Mucosa of stomach (tissue), 1 donor: ENCODE measurements around the gene SP9.

ENCODE experiments used
- H3K27me3 ChIP-seq: one replicate; pipeline ENCODE4 v1.7.0; 2013; ENCODE audit warnings: mild to moderate bottlenecking, low read length; ENCODE audit not compliant: control insufficient read depth, insufficient read depth
- H3K36me3 ChIP-seq: one replicate; pipeline ENCODE4 v1.7.0; 2013; ENCODE audit warnings: low read length; ENCODE audit not compliant: control insufficient read depth, insufficient read depth
- H3K4me1 ChIP-seq: one replicate; pipeline ENCODE4 v1.7.0; 2013; ENCODE audit warnings: mild to moderate bottlenecking, low read length; ENCODE audit not compliant: control insufficient read depth, insufficient read depth
- H3K4me3 ChIP-seq: one replicate; pipeline ENCODE4 v1.7.0; 2013; ENCODE audit warnings: low read length
- H3K9ac ChIP-seq: one replicate; pipeline ENCODE4 v1.7.0; 2013; ENCODE audit warnings: mild to moderate bottlenecking, low read length, moderate library complexity
- H3K9me3 ChIP-seq: one replicate; pipeline ENCODE4 v1.7.0; 2013; ENCODE audit warnings: mild to moderate bottlenecking, low read length, moderate library complexity; ENCODE audit not compliant: control insufficient read depth
- donor health status: Pancreatic carcinoma.

The SP9 gene

DNA sequence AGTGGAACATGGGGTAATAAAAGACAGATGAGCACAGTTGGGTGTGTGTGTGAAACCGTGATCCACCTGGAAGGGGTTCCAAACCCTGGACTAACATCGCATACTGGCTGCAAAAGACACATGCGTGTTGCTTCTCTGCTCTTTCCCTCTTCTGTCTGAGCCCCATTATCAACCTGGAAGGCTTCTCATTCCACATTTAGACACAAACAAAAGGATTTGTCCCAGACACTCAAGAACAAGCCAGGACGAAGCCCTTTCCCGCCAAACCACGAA, 7.0 kb upstream of the SP9 start:
- H3K4me3 ChIP-seq, result no peak overlapping the region
- H3K4me1 ChIP-seq, result peaks cover 28% of the 10 kb centered on the region
- no peaks in the 10 kb centered on the region for H3K9me3 ChIP-seq
- no peaks in the 10 kb centered on the region for H3K36me3 ChIP-seq
- H3K9ac ChIP-seq, result no peak overlapping the region
- peaks cover 78% of the 10 kb centered on the region for H3K27me3 ChIP-seq

DNA sequence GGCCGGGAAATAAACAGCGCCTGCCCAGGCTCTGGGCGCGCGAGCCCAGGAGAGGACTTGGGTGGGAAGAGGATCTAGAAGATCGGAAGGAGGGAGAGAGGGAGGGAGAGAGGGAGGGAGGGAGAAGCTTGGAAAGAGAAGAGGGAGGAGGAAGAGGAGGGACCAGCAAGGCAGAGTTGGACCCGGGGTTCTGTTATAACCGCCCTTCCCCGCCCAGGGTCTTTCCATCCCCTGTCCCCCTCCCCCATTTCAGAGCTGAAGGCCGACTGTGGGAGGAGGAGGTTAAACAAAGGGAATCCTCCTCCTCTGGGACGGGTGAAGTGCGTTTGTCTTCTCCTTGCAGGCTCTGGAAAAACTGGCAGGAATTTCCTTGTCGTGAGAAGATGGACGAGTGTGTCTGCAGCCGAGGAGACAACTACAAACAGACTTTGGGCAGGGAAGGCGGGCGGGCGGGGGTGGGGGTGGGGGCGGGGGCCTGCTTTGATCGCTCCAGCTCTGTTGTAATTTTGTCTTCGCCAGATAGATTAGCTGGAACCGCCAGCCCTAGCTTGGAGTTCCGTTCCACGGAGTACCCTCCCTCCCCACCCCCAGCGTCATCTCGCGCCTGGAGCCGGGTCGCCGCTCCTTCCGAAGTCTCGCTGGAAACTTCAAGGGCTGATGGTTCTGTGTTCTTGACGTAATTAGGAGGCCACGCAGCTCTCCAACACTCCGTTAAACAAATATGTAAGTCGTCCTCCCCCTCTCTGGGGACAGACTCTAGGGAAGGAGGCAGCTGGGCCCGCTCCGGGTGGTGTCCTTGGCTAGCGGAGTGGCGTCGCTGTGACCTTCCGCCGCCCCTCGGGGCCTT, 6.4 kb upstream of the SP9 start:
- Histone ChIP-seq H3K9me3 (no peaks in the 10 kb centered on the region), H3K27me3 (peaks cover 84% of the 10 kb centered on the region), H3K4me1 (peaks cover 33% of the 10 kb centered on the region), H3K36me3 (no peaks in the 10 kb centered on the region), H3K9ac (no peak overlapping the region), H3K4me3 (no peak overlapping the region)

DNA sequence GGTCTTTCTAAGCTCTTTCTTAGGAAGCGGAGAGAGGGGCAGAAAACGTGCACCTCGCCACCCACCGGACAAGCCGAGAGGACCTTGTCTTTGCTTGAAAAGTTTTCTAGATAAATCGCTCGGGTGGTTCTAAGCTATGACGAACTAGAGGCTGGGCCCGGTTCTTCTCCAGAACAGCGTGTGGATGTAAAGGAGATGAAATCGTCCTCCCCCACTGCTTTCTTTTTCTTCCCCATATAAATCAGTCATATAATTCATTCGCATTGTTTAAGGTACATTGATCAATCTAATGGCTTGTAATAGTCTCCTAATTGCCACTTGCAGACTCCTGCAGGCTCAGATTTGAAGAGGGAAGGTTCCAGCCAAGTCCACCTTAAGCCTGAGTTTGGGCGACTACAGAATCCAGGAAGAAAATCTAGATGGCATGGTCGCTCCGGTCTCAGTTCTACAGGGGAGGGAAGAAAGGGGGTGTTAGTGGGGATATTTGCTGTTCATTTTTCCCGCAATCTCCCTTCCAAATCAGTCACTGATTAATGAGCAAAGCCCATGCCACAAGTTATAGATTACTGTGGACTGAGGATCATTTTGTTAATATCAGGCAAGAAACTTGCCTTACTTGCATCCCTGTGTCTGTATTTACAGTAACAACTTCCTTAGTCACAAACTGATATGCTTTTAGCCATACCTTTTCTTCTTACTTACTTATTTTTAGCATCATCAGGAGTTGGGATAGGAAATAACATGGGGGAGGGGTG, 5.6 kb upstream of the SP9 start:
- Histone ChIP-seq H3K36me3 (no peaks in the 10 kb centered on the region), H3K4me3 (no peak overlapping the region), H3K27me3 (peaks cover 92% of the 10 kb centered on the region), H3K4me1 (peaks cover 41% of the 10 kb centered on the region), H3K9ac (no peak overlapping the region), H3K9me3 (no peaks in the 10 kb centered on the region)

DNA sequence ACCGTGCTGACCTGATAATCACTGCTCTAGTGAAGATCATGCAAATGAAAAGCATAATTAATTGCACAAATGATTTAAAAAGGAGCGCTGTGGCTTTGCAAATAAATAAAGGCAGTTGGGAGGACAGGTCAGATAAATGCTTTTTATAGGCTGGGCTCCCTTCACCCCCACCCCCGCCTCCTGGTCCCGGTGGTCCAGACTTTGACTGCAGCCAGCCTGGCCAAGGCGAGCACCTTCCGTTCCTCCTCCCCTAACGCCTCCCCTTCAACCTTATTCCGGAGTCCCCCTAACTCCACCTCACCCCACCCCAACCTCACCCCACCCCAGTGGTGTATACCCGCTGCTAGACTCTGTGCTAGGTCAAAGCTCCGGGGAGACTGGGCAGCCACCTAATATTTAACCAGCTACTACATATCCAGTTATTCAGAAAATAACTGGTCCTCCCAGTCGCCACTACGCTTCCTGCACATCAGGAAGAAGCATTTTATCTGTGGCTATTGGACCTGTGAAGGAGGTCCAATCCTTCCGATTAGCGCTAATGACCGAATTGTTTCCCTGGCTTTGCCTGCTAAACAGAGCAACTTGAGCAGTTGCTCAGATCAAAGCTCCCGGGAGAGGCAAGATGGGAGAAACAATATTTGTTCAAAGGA, 3.7 kb upstream of the SP9 start:
- Histone ChIP-seq H3K9ac (no peak overlapping the region), H3K4me3 (no peak overlapping the region), H3K9me3 (no peaks in the 10 kb centered on the region), H3K27me3 (peaks cover 99% of the 10 kb centered on the region), H3K4me1 (peaks cover 55% of the 10 kb centered on the region), H3K36me3 (no peaks in the 10 kb centered on the region)

DNA sequence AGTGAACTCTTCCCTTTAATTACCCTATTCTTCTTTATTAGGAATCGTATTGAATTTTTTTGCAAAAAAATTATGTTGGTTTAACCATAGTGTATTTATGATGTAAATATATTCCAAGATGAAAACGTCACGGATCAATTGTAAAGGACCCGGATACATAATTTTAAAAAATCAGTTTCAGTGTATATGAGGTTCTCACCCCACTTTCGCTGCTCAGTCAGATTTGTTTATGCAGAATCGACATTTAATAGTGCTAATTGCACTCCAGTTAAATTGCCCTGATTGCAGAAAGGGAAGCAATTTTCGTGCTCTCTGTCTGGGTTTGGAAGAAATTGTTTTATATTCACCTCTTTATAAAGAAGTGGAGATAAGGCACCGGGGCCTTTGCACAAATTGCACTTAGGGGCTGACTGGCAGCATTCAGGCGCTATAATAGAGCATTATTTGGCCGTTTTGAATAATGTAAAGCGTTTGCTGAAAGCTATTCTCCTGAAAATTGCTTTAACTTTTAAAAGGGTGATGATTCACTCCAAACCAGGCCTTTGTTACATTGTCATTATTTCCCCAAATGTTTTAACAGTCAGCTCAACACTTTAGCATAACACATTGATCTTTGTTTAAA, 3.0 kb upstream of the SP9 start:
- H3K9ac ChIP-seq, result no peak overlapping the region
- no peak overlapping the region for H3K4me3 ChIP-seq
- H3K36me3 ChIP-seq, result no peaks in the 10 kb centered on the region
- H3K27me3 ChIP-seq, result peaks cover 99% of the 10 kb centered on the region
- no peaks in the 10 kb centered on the region for H3K9me3 ChIP-seq
- H3K4me1 ChIP-seq, result peaks cover 51% of the 10 kb centered on the region

DNA sequence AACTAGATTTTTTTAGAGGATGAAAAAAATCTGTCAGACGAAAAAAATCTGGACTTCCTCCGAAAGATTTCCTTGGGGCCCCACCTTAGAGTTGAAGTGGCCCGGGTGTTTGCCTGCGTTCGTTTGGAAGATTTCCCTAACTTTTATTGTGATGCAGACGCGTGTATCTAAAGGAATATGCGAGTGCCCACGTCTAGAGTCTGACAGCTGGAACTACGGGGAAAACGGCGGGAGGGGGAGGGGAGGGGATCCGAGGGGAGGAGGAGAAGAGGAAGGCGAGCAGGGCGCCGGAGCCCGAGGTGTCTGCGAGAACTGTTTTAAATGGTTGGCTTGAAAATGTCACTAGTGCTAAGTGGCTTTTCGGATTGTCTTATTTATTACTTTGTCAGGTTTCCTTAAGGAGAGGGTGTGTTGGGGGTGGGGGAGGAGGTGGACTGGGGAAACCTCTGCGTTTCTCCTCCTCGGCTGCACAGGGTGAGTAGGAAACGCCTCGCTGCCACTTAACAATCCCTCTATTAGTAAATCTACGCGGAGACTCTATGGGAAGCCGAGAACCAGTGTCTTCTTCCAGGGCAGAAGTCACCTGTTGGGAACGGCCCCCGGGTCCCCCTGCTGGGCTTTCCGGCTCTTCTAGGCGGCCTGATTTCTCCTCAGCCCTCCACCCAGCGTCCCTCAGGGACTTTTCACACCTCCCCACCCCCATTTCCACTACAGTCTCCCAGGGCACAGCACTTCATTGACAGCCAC, 2.4 kb upstream of the SP9 start:
- Histone ChIP-seq H3K4me1 (peaks cover 44% of the 10 kb centered on the region), H3K4me3 (no peak overlapping the region), H3K9me3 (no peaks in the 10 kb centered on the region), H3K9ac (no peak overlapping the region), H3K27me3 (peaks cover 99% of the 10 kb centered on the region), H3K36me3 (no peaks in the 10 kb centered on the region)

DNA sequence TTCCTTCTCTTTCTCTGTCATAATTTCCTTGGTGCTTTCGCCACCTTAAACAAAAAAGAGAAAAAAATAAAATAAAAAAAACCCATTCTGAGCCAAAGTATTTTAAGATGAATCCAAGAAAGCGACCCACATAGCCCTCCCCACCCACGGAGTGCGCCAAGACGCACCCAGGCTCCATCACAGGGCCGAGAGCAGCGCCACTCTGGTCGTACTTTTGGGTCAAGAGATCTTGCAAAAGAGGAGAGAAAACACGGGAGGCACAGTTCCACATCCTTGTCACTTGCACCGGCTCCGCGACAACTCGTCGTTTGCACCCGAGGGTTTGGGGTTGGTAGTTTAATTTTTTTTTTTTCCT, 1.8 kb upstream of the SP9 start:
- Histone ChIP-seq H3K4me1 (peaks cover 44% of the 10 kb centered on the region), H3K4me3 (no peak overlapping the region), H3K27me3 (peaks cover 99% of the 10 kb centered on the region)

DNA sequence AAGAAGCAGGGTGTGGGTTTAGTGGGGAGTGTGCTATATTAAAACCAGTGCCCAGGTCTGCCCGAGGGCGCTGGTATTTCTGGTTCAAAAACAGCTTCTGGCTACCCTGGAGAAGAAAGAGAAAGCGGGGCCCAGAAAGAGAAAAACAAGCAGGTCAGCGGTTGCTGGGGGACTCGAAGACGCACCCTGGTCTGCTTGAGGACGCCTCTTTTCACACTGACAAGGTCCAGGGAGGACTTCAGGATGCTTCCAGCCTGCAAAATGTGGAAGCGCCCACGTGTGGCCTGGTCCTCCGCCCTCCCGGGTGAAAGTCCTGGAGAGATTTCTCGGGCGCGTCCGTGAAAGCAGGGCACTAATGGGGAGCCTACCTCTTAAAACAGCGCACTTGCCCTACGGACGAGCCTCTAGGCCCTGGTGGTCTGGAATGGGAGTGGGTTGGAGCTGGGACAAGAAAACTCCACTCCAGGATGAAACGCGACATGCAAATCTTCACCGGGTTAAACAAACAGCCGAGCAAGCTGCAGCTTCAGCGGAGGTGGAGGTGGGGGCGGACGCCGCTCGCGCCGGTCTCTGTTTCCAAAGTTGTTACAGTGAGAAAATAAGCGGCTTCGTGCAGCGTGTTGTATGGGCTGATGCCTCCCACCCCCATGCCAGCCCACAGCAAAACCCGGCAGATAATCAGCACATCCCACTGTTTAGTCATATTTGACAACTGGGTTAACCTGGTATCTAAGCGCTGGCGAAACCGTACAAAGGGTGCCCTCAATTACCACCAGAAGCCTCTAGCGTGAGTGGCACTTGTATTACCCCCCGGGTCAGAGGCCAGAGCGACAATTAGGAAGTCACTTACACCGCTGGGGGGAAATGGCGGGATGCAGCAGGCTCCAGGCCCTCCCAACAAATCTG, 1.1 kb upstream of the SP9 start:
- H3K4me3 ChIP-seq, result no peak overlapping the region
- no peak overlapping the region for H3K9ac ChIP-seq
- H3K36me3 ChIP-seq, result no peaks in the 10 kb centered on the region
- peaks cover 99% of the 10 kb centered on the region for H3K27me3 ChIP-seq
- no peaks in the 10 kb centered on the region for H3K9me3 ChIP-seq
- H3K4me1 ChIP-seq, result peaks cover 41% of the 10 kb centered on the region

More for the DNA sequence above, 1.8 kb upstream of the SP9 start:
- Histone ChIP-seq H3K9ac (no peak overlapping the region), H3K36me3 (no peaks in the 10 kb centered on the region), H3K9me3 (no peaks in the 10 kb centered on the region)

DNA sequence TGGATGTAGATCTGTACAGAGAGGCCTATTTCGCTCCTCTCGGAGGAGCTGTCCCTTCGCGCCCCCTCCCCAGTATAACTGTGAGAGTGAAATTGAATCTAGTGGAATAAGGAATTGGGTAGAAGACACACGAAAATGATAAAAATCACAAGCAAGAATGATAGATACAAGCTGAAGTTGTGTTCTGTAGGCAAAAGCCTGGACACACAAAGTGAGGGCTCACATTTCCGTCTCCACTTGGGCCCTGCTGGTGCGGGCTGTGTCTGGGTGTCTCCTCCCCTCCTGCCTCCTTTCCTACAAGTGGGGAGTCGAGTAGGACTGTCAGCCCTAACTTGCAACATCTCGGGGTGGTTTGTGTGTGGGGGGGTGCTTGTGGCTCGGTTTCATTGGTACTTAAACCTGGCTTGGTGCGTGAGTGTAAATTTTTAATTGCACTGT, 457 bp upstream of the SP9 start:
- no peak overlapping the region for H3K4me3 ChIP-seq

DNA sequence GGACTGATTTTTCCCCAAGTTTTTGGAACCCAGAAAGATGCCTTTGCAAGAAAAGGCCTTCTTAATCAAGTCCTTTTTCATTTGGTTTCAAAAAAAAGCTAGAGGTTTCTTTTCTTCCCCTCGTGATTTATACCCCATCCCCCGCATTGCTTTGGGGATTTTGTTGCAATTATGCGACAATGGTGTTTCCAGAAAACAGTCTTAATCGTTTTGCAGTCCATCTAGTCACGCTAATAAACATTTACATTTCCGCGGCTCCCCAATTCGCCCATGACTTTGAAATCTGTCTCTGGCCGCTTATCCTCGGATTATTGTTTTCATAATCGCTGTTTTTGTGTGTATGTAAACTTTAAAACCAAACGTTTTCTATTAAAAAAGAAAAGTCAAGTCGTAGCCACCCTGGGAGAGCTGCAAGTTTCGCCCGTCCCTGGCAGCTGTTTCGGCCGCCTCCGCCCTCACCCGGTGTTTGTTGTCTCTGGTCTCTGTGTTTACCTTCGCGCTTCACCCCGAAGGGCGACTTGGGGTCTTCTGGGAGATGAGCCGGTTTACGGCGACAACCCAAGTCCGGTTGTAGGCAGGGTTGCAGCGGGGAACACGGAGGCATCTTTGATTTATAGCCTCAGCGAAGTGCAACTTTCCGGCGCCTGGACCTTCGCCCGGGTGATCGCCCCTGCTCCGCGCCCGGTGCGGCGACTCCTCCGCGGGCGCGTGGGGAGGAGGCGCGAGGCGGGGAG, 667 bp downstream of the SP9 start:
- H3K4me3 ChIP-seq, result no peak overlapping the region
- H3K27me3 ChIP-seq, result peaks cover 99% of the 10 kb centered on the region
- no peaks in the 10 kb centered on the region for H3K36me3 ChIP-seq
- H3K9me3 ChIP-seq, result no peaks in the 10 kb centered on the region
- H3K4me1 ChIP-seq, result peaks cover 48% of the 10 kb centered on the region
- no peak overlapping the region for H3K9ac ChIP-seq

More for the DNA sequence above, 457 bp upstream of the SP9 start:
- no peaks in the 10 kb centered on the region for H3K9me3 ChIP-seq
- peaks cover 99% of the 10 kb centered on the region for H3K27me3 ChIP-seq
- H3K4me1 ChIP-seq, result peaks cover 41% of the 10 kb centered on the region
- no peaks in the 10 kb centered on the region for H3K36me3 ChIP-seq
- no peak overlapping the region for H3K9ac ChIP-seq
